ENCODE measurements around the gene NUP93. TPM values are rescaled to one million over a fixed set of nuclear protein-coding genes. Genes with fewer than 3 reads are reported as not detected.

The NUP93 gene
- polyA plus RNA-seq, 1 of the 3 experiments (the other 2 are of a cell fraction): 43.1 TPM

GRCh38 chr16:56894331-56894917 lies 164.5 kb downstream of the NUP93 start:
- Histone ChIP-seq H3K9ac (no peak overlapping the region), H4K20me1 (ENCODE audit: insufficient read depth) (no peaks in the 10 kb centered on the region), H3K4me2 (no peak overlapping the region), H3K27ac (ENCODE audit: low read depth in 2 of 2, low read length in 1 of 2) (no peak overlapping the region), H3K36me3 (replicated peaks in 1 of 2; ENCODE audit: control insufficient read depth in 1 of 2, insufficient read depth in 2 of 2, low read length in 1 of 2) (no peaks in the 10 kb centered on the region), H3K9me2 (no peaks in the 10 kb centered on the region), H3K4me1 (ENCODE audit: control insufficient read depth in 1 of 2, insufficient read depth in 2 of 2, low read depth in 1 of 2, low read length in 1 of 2) (no peaks in the 10 kb centered on the region), H3F3A (replicated peaks; ENCODE audit: insufficient read depth) (no peaks in the 10 kb centered on the region), H3K9me3 (no peaks in the 10 kb centered on the region), H3K27me3 (ENCODE audit: insufficient read depth) (no peaks in the 10 kb centered on the region), H3K79me2 (ENCODE audit: insufficient read depth) (no peaks in the 10 kb centered on the region), H2AFZ (ENCODE audit: low read depth) (no peak overlapping the region), H3K4me3 (ENCODE audit: low read depth in 2 of 2, low read length in 1 of 2) (no peak overlapping the region)
- no peak for TF ChIP-seq RXRA (IDR thresholded peaks at IDR 0.05; ENCODE audit: borderline replicate concordance, low read depth)
- no peak for TF ChIP-seq RFX5 (IDR thresholded peaks at IDR 0.05; ENCODE audit: low read length)
- TF ChIP-seq REST (IDR thresholded peaks at IDR 0.05; ENCODE audit: low read depth, low read length): no peak
- no peak for TF ChIP-seq SIN3A (IDR thresholded peaks at IDR 0.05; ENCODE audit: borderline replicate concordance, low read depth, low read length)
- no peak for TF ChIP-seq USF2 (IDR thresholded peaks at IDR 0.05; ENCODE audit: borderline replicate concordance, low read depth, low read length)
- TF ChIP-seq ELF1 (IDR thresholded peaks at IDR 0.05): no peak
- no peak for TF ChIP-seq FOXM1 (IDR thresholded peaks at IDR 0.05; ENCODE audit: low read depth)
- no peak for TF ChIP-seq CTCF (IDR thresholded peaks at IDR 0.05)
- no peak for TF ChIP-seq JUND (IDR thresholded peaks at IDR 0.05)
- TF ChIP-seq TCF12 (IDR thresholded peaks at IDR 0.05): no peak
- TF ChIP-seq POLR2AphosphoS5 (IDR thresholded peaks at IDR 0.05; ENCODE audit: low read depth, low read length): no peak
- TF ChIP-seq CHD2 (IDR thresholded peaks at IDR 0.05; ENCODE audit: low read length, partially characterized antibody): no peak
- TF ChIP-seq PBX3 (IDR thresholded peaks at IDR 0.05): no peak
- TF ChIP-seq MAX (IDR thresholded peaks at IDR 0.05; ENCODE audit: low read depth): no peak
- no peak for TF ChIP-seq EP300 (IDR thresholded peaks at IDR 0.05; ENCODE audit: borderline replicate concordance in 1 of 2, low read depth in 1 of 2, low read length in 1 of 2)
- no peak for TF ChIP-seq YY1 (IDR thresholded peaks at IDR 0.05; ENCODE audit: low read depth)
- no peak for TF ChIP-seq RAD21 (IDR thresholded peaks at IDR 0.05; ENCODE audit: low read length)
- no peak for TF ChIP-seq IRF3 (IDR thresholded peaks at IDR 0.05; ENCODE audit: low read depth, low read length)
- DNase-seq: no peak
- POLR2A ChIA-PET: no interaction called here
- 88% methylated on average over 12 of the region's 12 CpGs for WGBS (ENCODE audit: low lambda C conversion rate)
- CTCF ChIA-PET: no interaction called here
